Right cardiac atrium (tissue), 5 donors: ENCODE results near the gene STK32C. TPM values are rescaled to one million over a fixed set of nuclear protein-coding genes. Genes with fewer than 3 reads are reported as not detected.
"Not testable (repeated sequence)": the region's sequence is repeated elsewhere in the genome, so short reads cannot be mapped to it uniquely, and the experiment has no call there.

Source experiments
- ATAC-seq, 2 donors: fragments of 200-7000 bp; cut with Tn5 transposase; one replicate each; pipeline versions ENCODE4 v1.8.0 to v1.9.1; 2020; ENCODE audit warnings: moderate library complexity in 2 of 2, mild to moderate bottlenecking in 1 of 2
- DNase-seq, 3 donors: peaks; one replicate each; pipeline ENCODE4 v3.0.0-alpha.2; 2020
- H3K27ac ChIP-seq: one replicate; pipeline ENCODE4 v1.5.1; 2013; ENCODE audit warnings: mild to moderate bottlenecking, low read length, control low read depth, moderate library complexity
- H3K27me3 ChIP-seq: one replicate; pipeline ENCODE4 v1.6.1; 2013; ENCODE audit not compliant: control insufficient read depth, insufficient read depth
- H3K4me1 ChIP-seq: one replicate; pipeline ENCODE4 v1.6.1; 2013; ENCODE audit warnings: low read length; ENCODE audit not compliant: control insufficient read depth, insufficient read depth
- H3K4me3 ChIP-seq: one replicate; pipeline ENCODE4 v1.5.1; 2013; ENCODE audit warnings: low read length, control low read depth
- H3K9me3 ChIP-seq: one replicate; pipeline ENCODE4 v1.6.1; 2013; ENCODE audit warnings: low read length; ENCODE audit not compliant: control insufficient read depth
- WGBS: extraction: QIAGEN DNeasy Blood & Tissue Kit; methylation state at CpG from one replicate; pipeline ENCODE4 v1.1.7; 2013; 5-methylcytosine and 5-hydroxymethylcytosine counted together
- intact Hi-C, 4 donors: fragments of 100-400 bp; cut with DNase I; formaldehyde crosslinking; loops; one replicate each; pipeline versions ENCODE4 v1.11.0 to v1.14.0; 2022 to 2023
- polyA plus RNA-seq: library from polyadenylated mRNA; stranded (reverse); fragments of 200-250 nt; gene quantifications from one replicate; pipeline ENCODE4 v1.2.3, GENCODE V29; 2013
- total RNA-seq, 4 donors: library from RNA; stranded (reverse); fragmentation: NEBNext Ultra II Directional; extraction: Animal tissue kit (Norgen Biotek cat#: 25700); gene quantifications; one replicate each; pipeline ENCODE4 v1.2.1, GENCODE V29; 2021
- donor health status: healthy with polysubstance abuse.
- donor health status: DM: no; HTN: yes; CAD: no.
- donor health status: DM: no; HTN: no; CAD: no.
- donor health status: DM: no; HTN: yes; CAD: no; lungs with severe emphysema.
- donor health status: DM: yes; HTN: yes; CAD: no.

Gene STK32C
- total and polyA plus RNA-seq, 5 donors, result 5.7 to 7.3 (median 6.9) TPM

- H3K4me3 ChIP-seq, result no peak overlapping the region
- no peak overlapping the region for H3K27ac ChIP-seq
- no peaks in the 10 kb centered on the region for H3K9me3 ChIP-seq
- WGBS, result 91% methylated on average over 27 of the region's 27 CpGs
- intact Hi-C loops, result loop anchor here in 2 of 4 donors (2.0 to 5.0 kb wide), 2 partner anchors 122 to 226 kb away; no protein-coding TSS in a partner anchor
- ATAC-seq, result no peak
- no peaks in the 10 kb centered on the region for H3K4me1 ChIP-seq
- H3K27me3 ChIP-seq, result no peaks in the 10 kb centered on the region
- DNase-seq, result peak in 2 of 3 donors; percentile 43 to 55
Measured at GRCh38 chr10:132226586-132227405, 81.0 kb downstream of the STK32C start.

- 78% methylated on average over 8 of the region's 8 CpGs for WGBS
- Histone ChIP-seq H3K27ac (no peak overlapping the region), H3K4me1 (no peaks in the 10 kb centered on the region), H3K27me3 (no peaks in the 10 kb centered on the region), H3K4me3 (no peak overlapping the region), H3K9me3 (no peaks in the 10 kb centered on the region)
- ATAC-seq (no peak), DNase-seq (peak in 2 of 3 donors; percentile 35 to 45)
- intact Hi-C loops, result loop anchor here in 3 of 4 donors (2.0 to 5.0 kb wide), 3 partner anchors 123 to 226 kb away; no protein-coding TSS in a partner anchor
Measured at GRCh38 chr10:132225849-132226205, 81.9 kb downstream of the STK32C start.

GRCh38 chr10:132225073-132225848 lies 82.5 kb downstream of the STK32C start:
- ATAC-seq, result no peak
- 92% methylated on average over 25 of the region's 25 CpGs for WGBS
- Histone ChIP-seq H3K27me3 (no peaks in the 10 kb centered on the region), H3K4me3 (no peak overlapping the region), H3K9me3 (no peaks in the 10 kb centered on the region), H3K4me1 (no peaks in the 10 kb centered on the region), H3K27ac (no peak overlapping the region)
- peak in 2 of 3 donors; percentile 38 to 49 for DNase-seq
- intact Hi-C loops, result loop anchor here in 2 of 4 donors (2.0 to 5.0 kb wide), 2 partner anchors 126 to 227 kb away; no protein-coding TSS in a partner anchor

GRCh38 chr10:132224343-132225072 lies 83.2 kb downstream of the STK32C start:
- DNase-seq (peak in 2 of 3 donors; percentile 33 to 46), ATAC-seq (no peak)
- H3K27me3 ChIP-seq, result no peaks in the 10 kb centered on the region
- intact Hi-C loops, result loop anchor here in 3 of 4 donors (2.0 to 5.0 kb wide), 3 partner anchors 126 to 228 kb away; no protein-coding TSS in a partner anchor
- no peaks in the 10 kb centered on the region for H3K4me1 ChIP-seq
- 88% methylated on average over 20 of the region's 20 CpGs for WGBS
- no peak overlapping the region for H3K27ac ChIP-seq
- H3K4me3 ChIP-seq, result no peak overlapping the region
- H3K9me3 ChIP-seq, result no peaks in the 10 kb centered on the region

GRCh38 chr10:132223611-132224342 lies 84.0 kb downstream of the STK32C start:
- H3K4me3 ChIP-seq, result no peak overlapping the region
- intact Hi-C loops, result loop anchor here (2.0 to 5.0 kb wide), 5 partner anchors 127 to 229 kb away; no protein-coding TSS in a partner anchor
- ATAC-seq, result no peak
- no peak overlapping the region for H3K27ac ChIP-seq
- WGBS, result 88% methylated on average over 23 of the region's 23 CpGs
- H3K4me1 ChIP-seq, result no peaks in the 10 kb centered on the region
- H3K27me3 ChIP-seq, result no peaks in the 10 kb centered on the region
- H3K9me3 ChIP-seq, result no peaks in the 10 kb centered on the region
- DNase-seq, result peak in 2 of 3 donors; percentile 48 to 52

- ATAC-seq, result peak; percentile 92
- peak; percentile 81 to 92 (median 90) for DNase-seq
- H3K4me3 ChIP-seq, result no peak overlapping the region
- WGBS, result 40% methylated on average over 16 of the region's 16 CpGs
- intact Hi-C loops, result loop anchor here in 3 of 4 donors (2.0 to 5.0 kb wide), 4 partner anchors 129 to 230 kb away; no protein-coding TSS in a partner anchor
- H3K4me1 ChIP-seq, result no peaks in the 10 kb centered on the region
- H3K27me3 ChIP-seq, result no peaks in the 10 kb centered on the region
- no peak overlapping the region for H3K27ac ChIP-seq
- no peaks in the 10 kb centered on the region for H3K9me3 ChIP-seq
Measured at GRCh38 chr10:132223156-132223590, 84.6 kb downstream of the STK32C start.

- Histone ChIP-seq H3K4me3 (no peak overlapping the region), H3K27ac (no peak overlapping the region), H3K9me3 (no peaks in the 10 kb centered on the region), H3K27me3 (no peaks in the 10 kb centered on the region), H3K4me1 (no peaks in the 10 kb centered on the region)
- no peak for ATAC-seq
- WGBS, result 73% methylated on average over 21 of the region's 21 CpGs
- DNase-seq, result peak in 1 of 3 donors; percentile 58
- intact Hi-C loops, result loop anchor here in 3 of 4 donors (2.0 to 5.0 kb wide), 4 partner anchors 130 to 230 kb away; no protein-coding TSS in a partner anchor
Measured at GRCh38 chr10:132222726-132223125, 85.0 kb downstream of the STK32C start.

GRCh38 chr10:132220996-132221395 lies 86.8 kb downstream of the STK32C start:
- intact Hi-C loops, result loop anchor here in 2 of 4 donors (5.0 kb wide), 2 partner anchors 131 to 231 kb away; no protein-coding TSS in a partner anchor
- ATAC-seq, H3K27ac ChIP-seq, H3K9me3 ChIP-seq, H3K4me3 ChIP-seq, H3K27me3 ChIP-seq, H3K4me1 ChIP-seq: not testable (repeated sequence)
- WGBS, result 91% methylated on average over 18 of the region's 18 CpGs
- DNase-seq, result peak in 2 of 3 donors; percentile 23 to 43

GRCh38 chr10:132220061-132220460 lies 87.7 kb downstream of the STK32C start:
- ATAC-seq (no peak), DNase-seq (peak in 1 of 3 donors; percentile 16)
- 91% methylated on average over 9 of the region's 9 CpGs for WGBS
- Histone ChIP-seq H3K9me3 (no peaks in the 10 kb centered on the region), H3K27me3 (no peaks in the 10 kb centered on the region), H3K27ac (no peak overlapping the region), H3K4me3 (no peak overlapping the region), H3K4me1 (no peaks in the 10 kb centered on the region)
- intact Hi-C loops, result loop anchor here in 2 of 4 donors (5.0 kb wide), 2 partner anchors 132 to 232 kb away; no protein-coding TSS in a partner anchor

- H3K27ac ChIP-seq, result no peak overlapping the region
- no peaks in the 10 kb centered on the region for H3K4me1 ChIP-seq
- no peak overlapping the region for H3K4me3 ChIP-seq
- intact Hi-C loops, result no loop called here
- 78% methylated on average over 7 of the region's 7 CpGs for WGBS
- DNase-seq, result peak in 1 of 3 donors; percentile 41
- H3K9me3 ChIP-seq, result no peaks in the 10 kb centered on the region
- H3K27me3 ChIP-seq, result no peaks in the 10 kb centered on the region
- ATAC-seq, result no peak
Measured at GRCh38 chr10:132219486-132219885, 88.3 kb downstream of the STK32C start.
